D341Med (cell line): ENCODE measurements around the gene TTC9B.
A peak's percentile ranks its signal among the peaks of the same experiment; 100 is the strongest.

ENCODE experiments used
- DNase-seq: peaks from one replicate; pipeline ENCODE4 v3.0.0; 2012; ENCODE audit warnings: low spot score

TTC9B gene

DNA sequence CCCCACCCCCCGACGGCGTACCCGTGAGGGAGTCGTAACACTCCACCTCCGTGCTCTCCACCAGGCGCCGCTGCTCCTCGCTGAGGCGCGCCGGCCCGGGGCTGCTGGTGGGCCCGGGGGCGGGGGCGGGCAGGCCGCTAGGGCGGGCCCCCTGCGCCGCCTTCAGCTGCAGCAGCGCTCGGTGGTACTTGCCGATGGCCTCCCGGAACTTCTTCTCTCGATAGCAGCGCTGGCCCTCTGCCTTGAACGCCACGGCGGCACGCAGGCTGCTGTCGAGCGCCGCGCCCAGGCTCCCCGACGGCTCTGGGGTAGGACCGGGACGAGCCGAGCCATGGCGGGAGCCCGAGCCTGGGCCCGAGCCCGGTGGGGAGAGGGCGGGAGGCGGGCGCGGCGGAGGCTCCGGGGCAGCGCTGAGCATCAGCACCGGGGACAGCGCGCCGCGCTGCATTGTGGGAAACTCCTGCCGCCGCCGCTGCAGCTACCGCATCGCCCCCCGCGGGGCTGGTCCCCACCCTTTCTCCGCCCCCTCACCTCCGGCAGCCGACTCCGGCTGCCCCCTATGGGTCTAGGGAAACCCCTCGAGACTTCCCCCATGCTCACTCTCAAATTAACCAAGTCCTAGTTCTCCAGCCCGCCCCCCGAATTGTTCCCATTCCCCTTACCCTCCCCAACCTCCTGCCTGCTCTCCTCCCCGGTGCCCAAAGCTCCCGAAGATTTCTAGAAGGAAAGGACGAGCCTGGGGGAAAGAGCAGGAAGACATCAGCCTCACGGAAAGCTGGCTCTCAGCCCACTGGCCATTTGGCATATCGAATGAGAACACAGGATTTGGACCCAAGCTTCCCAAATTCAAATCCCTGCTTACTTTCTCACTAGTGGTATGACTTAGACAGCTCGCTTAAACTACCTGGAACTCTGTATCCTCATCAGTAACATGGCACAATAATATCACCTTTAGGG lies at the start of gene TTC9B:
TSS of gene TTC9B (minus strand) at position 451 of the 957 bp plus-strand sequence. CDS start at position 448, 3 bp downstream.
- DNase-seq: peak; percentile 75

DNA sequence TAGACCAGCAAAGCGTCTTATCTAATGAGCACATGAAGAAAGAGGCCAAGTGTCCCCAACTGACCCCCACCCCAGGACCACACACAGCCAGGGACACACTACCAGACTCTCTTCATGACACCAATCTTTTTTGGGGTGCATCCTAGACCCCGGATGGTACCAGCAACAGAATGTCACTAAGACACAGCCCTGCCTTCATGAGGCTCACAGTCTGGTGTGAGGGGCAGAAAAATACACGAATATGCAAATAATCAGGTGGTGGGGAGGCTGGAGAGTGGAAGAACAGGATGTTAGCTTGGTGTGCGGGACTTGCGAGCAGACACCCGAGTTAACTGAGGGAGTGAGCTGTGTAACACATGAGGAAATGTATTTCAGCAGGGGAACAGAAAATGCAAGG lies 49.4 kb upstream of the TTC9B start:
- no peak for DNase-seq

DNA sequence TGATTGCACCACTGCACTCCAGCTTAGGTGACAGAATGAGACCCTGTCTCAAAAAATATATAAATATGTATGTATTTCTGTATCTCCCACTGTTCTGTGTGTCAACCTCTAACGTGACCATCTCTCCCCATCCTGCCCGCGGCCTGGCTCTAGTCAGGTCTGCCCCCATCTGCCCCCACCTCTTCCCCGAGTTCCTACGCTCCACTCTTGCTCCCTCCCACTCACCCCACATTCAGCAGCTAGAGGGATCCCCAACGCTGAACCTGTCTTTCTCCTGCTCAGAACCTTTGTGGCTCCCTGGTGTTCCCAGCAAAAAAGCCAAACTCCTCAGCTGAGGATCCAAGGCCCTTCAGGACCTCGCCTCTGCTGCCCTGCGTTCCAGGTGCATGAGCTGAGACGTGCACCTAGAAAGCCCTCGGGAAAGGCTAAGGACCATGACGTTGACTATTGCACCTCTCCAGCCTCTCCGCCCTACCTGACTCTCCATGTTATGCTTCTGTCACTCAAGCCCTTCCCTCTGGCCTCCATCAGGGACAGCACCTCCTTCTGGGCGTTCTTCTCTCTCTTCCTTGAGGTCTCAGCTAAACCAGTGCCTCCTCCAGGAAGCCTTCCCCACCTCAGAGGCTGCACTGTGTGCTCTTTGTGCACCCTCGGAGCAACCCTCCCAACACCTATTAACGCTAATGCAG lies 48.9 kb upstream of the TTC9B start:
- DNase-seq: no peak

DNA sequence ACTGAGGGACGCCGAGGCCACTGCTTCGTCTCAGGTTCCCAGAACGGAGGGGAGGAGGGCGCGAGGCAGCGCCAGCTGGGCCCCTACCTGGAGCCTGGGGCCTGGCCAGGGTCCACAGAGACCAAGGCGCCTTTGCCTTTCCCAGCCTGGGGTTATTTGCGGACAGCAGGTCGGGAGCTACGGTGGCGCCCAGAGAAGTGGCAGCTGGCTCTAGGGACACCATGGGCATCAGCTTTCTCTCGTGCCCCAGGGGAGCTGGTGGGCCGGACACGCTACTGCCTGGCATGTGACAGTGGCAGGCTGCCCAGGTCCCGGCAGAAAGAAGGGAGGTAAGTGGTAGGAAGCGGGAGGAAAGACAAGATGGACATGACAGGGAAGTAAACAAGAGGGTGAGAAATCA lies 47.9 kb upstream of the TTC9B start:
- no peak for DNase-seq

DNA sequence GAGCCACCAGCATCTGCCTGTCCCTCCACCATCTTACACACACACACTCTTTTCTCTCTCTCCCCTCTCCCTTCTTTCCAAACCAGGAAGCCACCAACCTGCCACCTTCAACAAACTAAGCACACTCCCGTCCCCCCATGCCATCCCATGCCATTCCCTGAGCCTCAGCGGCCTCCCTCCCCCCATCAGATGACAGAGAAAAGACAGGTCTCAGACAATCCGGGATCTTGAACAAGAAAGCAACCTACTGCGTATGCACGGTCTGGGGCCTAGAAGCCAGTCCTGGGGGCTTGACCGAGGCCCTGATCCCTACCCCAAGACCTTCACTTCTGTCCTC lies 47.5 kb upstream of the TTC9B start:
- DNase-seq: no peak

DNA sequence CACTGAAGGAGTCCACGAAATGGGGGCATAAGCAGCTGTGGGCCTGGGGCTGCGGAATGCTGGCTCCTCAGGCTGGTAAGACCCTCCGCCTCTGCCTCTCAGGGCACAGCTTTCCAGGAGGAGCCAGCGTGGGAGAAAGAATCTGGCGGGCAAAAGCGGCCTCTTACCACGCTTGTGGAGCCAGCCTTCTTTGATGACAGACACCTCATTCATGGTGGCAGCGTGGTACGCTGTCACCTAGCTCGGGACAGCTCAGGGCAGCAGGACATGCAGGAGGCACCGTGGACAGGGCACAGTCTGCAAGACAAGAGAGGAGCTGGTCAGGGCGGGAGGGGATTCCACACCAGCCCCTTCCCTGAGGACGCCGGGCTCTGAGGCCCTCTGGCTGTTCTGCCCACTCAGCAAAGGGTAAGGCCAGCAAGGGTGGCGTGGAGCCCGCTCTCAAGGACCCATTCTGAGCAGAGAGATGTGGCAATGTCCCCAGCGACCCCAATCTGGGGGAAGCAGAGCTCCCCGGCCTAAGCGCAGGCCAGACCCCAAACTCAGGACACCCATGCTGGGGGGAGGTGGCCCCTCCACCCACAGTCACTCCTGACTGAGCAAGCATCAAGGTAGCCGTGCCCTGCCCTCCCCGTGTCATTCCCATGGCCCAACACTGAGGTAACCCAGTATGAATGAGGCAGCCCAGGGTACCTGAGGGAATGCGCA lies 47.0 kb upstream of the TTC9B start:
- DNase-seq: no peak

DNA sequence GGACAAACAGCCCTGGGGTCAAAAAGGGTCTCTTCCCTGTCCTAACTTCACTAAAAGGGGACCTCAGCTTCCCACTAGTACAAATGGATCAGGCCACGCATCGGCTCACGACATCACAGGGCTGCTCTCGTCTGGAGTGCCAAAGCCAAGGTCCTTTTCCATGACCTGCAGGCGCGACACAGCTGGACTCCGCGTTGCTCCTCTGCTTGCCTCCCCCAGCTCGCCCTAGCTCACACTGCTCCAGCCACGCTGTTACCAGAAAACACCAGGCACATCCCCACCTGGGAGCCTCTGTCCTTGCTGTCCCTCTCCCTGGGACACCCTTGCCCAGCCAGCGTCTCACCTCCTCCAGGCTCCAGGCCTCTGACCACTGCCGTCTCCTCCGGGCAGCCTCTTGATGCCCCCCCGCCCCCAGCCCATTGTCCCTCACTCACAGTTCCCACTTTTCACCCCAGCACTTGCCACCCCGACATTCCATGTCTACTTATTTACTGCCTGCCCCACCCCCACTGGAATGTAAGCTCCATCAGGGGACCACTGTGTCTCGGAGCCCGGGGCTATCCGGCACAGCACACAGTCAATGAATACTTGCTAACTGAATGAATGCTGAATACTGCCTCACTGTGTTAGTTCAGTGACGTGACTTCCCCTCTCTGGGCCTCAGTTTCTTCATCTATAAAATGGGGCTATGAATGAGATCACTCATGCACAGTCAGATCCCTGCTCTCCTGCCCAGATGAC lies 46.3 kb upstream of the TTC9B start:
- no peak for DNase-seq

DNA sequence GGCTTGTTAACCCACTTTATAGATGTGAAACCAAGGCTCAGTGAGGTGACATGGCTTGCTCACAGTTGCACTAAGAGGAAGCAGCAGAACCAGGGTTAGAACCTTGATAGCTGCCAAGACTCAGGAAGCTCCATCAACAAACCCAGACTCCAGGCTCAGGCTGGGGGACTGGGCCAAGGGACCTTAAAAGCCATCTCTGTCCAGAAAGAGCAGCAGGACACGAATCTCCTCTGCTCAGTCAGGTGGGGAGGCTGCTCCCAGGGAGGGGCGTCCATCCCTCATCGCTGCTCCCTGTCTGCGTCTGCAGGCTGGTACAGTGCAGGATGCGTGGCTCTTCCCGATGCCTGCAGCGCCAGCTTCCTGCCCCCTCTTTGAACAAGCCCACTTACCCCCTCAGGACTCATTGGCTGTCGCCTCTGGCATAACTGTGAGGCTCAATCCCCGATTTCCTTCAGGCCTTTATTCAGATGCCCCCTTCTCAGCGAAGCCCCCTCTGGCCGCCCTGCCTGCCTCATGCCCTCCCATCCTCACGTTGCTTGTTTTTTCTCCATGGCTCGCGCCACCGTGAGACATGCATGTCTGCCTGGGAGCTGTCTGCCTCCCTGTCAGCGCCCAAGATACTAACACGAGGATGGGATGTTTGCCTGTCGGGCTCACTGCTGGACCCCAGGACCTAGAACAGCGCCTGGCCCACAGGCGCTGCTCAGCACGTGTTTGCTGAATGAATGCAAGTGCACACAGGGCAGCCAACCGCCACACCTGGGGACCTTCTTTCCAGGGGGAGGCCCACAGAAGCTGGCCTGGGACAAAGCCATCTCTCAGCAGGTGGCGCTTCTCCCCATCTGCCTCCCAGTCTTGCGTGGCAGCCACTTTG lies 45.5 kb upstream of the TTC9B start:
- no peak for DNase-seq

DNA sequence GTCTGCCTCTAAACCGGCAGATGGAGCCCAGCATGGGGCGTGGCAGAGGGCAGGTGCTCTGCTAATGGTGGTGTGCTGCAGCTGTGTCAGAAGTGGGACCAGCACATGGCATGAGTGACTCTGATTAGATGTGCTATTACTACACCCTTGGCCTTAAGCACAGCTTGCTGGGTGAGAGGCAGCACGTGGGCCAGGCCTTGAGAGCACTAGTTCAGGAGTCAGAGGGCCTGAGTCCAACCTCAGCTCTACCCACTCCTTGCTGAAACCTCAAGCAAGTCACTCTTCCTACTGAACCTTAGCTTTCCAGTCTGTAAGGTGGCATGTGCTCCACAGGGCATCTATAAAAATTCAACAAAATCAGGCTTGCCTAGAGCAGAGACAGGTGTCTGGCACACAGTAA lies 44.2 kb upstream of the TTC9B start:
- DNase-seq: no peak

DNA sequence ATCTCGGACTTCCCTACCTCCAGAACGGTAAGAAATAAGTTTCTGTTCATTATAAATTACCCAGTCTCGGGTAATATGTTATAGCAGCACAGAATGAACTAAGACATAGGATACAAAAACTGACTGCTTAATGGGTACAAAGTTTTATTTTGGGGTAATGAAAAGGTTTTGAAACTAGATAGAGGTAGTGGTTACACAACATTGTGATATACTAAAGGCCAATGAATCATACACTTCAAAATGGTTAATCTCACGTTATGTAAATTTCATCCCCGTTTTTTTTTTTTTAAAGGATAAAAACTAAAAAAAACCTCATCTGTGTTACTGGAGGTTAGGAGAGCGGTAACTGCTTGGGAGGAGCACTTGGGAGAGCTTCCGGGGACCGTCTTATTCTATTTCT lies 43.4 kb upstream of the TTC9B start:
- no peak for DNase-seq

DNA sequence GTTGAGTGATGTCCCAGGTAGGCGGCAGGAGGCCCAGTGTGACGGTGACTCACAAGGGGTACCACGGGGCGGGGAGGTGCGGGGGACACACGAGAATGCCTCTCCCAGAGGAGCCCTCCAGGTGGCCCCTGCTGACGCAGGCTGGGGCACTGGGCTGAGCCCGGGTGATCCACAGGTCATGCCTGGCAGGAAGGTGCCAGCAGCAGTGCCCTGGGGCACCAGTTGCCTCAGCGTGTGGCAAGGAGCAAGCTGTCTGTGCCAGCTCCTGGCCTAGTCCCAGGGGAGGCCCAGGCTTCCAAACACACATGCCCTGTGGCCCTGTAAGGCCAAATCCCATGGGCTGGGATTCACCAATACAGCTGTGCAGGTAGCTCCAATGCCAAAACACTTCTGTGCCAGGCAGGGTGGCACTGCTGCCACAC lies 38.9 kb upstream of the TTC9B start:
- peak; percentile 54 for DNase-seq

DNA sequence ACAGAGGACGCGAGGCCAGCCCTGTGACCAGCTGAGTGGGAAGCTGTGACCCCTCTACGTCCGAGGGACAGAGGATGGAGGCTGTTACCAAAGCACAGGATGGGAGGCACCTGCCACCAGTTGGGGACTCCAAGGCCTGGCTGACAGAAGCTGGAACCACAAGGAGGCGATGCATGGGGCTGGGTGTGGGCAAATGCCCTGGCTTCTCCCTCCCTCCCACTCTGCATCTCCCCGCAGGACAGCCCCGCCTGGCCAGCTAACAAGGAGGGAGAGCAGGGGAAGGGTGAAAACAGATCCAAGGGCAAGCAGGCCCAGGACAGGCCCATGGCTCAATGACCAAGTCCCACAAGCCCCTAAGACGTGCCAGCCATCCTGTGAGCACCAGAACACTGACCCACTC lies 38.3 kb upstream of the TTC9B start:
- DNase-seq: no peak

DNA sequence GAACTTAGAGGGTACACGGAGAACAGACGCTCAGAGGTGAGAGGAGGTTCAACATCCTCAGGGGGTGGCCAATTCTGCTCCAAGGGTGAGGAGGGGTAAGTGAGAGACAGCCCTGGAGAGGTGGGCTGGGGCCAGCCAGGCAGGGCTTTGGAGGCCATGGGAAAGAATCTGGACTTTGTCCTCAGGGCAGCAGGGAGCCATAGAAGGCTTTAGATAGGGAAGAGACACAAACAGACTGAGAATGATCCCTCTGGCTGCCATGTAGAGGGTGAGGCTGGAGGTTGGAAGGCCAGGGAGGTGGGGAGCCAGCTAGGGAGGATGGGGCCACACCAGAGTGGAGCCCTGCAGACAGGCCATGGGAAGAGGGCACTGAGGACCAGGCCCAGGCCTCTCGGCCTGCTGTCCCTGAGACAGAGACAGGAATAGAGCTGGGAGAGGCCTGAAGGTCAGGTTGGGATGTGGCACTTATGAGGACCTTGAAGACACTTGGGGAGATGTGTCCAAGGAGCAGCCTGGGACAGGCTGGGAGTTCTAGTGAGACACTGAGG lies 37.5 kb upstream of the TTC9B start:
- DNase-seq: no peak

DNA sequence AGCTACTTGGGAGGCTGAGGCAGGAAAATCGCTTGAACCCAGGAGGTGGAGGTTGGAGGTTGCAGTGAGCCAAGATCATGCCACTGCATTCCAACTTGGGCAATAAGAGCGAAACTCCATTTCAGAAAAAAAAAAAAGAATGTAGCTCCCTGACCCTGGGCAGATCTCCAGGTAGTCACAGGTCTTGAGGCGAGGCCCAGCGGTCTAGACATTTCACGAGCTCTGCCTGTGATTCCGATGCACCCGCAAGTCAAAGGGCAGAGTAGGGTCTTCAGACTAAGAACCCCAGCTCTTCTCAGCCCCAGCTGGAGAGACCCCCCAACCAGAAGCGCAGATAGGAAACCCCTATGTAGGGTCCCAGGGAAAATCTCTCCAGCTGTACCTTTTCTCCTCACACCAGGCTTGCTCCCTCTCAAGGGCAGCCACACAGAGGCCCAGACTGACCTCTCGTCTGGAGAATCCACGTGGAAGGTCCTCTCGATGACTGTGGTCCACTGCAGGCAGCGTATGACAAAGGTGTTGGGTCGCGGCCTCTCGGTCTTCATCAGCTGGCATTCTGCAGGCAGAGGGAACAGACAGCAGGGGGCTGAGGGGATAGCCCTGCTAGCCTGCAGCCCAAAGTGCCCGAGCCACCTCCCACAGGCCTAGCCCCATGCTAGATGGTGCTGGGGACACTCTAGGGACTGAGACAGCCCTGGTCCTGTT lies 36.7 kb upstream of the TTC9B start:
- DNase-seq: no peak

DNA sequence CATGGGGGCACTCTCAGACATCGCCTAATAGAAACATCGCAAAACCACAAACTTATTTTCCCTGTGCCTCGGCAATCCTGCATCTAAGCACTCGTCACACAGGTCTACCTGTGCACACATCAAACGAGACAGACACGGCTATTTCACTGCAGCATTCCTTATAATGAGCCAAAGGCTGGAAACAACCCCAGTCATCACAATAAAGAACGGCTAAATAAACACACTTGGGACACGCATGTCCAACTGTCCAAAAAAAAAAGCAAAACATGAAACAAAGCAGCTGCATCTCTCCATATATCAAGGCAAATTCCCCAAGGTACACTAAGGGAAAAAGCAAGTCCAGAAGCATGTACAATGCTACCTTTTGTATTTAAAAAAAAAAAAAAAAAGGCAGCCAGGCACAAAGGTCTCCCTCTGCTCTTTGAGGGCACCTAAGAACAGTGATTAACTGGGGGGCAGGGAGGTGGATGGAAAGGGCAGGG lies 35.5 kb upstream of the TTC9B start:
- no peak for DNase-seq

DNA sequence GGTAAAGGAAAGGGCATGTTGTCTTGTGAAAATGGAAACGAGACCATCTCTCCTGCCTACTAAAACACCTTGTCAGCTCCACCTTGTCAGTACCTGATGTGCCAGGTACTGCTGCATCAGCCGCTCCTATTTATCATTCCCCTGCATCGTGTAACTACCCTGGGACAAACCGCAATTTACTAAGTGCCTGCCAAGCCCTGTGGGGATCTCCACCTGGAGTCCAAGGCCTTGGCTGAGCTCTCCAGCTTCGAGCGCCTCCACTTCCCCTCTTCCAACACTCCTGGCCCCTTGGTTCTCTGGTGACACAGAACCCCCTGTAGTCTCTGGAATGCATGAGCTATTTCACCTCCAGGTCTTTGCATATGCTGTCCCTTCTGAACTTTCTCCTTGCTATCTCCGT lies 34.2 kb upstream of the TTC9B start:
- no peak for DNase-seq

DNA sequence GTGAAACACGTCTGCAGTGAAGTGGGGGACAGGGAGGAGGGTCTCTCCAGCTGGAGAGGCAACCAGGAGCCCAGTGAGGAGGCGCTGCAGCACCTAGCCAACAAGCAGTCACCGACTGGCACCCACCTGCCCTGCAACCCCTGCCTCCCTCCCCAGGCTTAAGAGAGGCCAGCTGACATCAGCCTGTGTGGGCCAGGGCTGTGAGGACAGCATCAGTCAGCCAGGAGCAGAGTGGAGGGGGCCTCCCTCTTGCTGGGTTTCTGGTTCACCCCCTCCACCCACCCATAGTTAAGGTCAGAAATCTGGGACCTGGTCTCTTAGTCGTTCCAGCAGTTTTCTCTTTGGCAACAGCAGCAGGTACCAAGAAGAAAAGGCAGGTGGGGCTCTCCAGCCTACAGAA lies 33.8 kb upstream of the TTC9B start:
- no peak for DNase-seq

DNA sequence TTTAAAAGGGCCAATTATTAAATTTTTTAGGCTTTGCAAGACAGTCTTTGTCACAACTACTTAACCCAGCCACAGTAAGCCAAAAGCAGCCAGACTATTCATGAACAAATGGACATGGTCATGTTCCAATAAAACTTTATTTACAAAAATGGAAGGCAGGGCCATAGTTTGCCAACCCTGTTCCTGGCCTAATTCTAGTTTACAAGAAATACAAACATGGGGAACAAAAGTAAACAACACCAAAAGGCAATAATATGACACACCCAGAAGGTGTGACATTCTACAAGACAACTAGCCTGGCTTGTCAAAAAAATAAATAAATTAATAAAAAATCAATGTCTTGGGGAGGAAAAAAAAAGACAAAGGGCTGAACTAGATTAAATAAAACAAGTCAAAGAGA lies 33.1 kb upstream of the TTC9B start:
- no peak for DNase-seq

DNA sequence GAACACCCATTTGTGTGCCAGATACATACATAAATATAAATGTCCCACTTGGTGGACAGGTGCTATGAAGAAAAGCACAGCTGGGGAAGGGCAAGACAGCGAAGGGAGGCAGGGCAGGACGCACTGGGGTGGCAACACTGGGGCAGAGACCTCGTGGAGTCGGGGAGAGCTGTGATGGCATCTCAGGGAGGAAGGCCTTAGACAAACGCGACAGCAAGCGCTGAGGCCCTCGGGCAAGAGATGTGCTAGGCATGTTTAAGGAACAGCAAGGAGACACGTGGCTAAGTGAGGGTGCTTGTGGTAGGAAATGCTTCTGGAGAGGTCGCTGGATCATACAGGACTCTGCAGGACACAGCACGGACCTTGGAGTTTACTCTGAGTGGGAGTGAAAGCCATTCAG lies 31.6 kb upstream of the TTC9B start:
- no peak for DNase-seq

DNA sequence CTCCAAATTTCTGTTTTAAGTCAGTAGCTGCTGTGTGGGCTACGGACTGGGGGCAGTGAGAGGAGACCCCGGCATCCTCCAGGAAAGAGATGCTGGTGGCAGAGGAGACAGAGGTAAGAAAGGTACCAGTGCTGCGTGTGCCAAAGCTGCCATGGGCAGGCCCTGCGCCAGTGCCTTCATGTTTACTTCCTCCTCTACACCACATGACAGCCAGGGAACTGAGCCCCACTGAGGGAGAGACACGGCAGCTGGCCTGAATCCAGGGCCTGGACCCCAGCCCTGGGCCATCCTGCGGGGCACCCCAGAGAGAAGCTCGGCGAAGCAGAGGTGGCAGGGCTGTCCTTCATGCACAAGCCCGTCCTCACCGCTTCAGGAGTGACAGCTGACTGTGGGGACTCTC lies 31.0 kb upstream of the TTC9B start:
- no peak for DNase-seq
